Mammary epithelial cell (primary cell): ENCODE data around the gene TBC1D22A.

ENCODE experiments used
- EZH2 ChIP-seq: IDR thresholded peaks from 2 replicates; pipeline ENCODE4 v1.6.1; 2012; ENCODE audit warnings: low read length, inconsistent platforms, borderline replicate concordance
- TF ChIP-seq, protein P1 (sequence below), 2 donors: IDR thresholded peaks in 1 of 2; conservative IDR thresholded peaks in 1 of 2; 2 replicates each; pipeline ENCODE4 v1.5.1; 2011 to 2012; ENCODE audit warnings: inconsistent platforms in 2 of 2, low read length in 2 of 2, mild to moderate bottlenecking in 2 of 2, control low read depth in 1 of 2, low read depth in 1 of 2; ENCODE audit not compliant: insufficient read depth in 1 of 2; ENCODE audit errors: extremely low read depth in 1 of 2

DNA sequence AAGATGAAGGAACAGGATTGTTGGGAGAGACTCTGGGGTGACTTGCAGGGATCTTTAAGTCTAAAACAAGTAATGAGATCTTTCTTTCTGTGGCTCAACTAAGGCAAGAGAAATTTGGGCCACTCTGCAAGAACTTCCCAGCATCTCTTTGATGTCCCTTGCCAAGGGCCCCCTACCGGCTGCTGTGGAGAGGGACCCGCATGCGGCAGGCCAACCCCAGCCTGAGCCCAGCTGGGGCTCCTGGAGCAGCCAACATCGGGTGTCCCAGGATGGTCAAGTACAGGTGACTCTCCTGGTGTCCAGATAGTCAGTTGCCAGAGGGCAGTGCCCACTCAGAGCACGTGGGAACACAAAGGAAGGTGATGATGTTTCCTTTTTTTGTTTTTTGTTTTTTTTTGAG is 363.2 kb downstream of the TBC1D22A start:
- TF ChIP-seq, protein P1, sequence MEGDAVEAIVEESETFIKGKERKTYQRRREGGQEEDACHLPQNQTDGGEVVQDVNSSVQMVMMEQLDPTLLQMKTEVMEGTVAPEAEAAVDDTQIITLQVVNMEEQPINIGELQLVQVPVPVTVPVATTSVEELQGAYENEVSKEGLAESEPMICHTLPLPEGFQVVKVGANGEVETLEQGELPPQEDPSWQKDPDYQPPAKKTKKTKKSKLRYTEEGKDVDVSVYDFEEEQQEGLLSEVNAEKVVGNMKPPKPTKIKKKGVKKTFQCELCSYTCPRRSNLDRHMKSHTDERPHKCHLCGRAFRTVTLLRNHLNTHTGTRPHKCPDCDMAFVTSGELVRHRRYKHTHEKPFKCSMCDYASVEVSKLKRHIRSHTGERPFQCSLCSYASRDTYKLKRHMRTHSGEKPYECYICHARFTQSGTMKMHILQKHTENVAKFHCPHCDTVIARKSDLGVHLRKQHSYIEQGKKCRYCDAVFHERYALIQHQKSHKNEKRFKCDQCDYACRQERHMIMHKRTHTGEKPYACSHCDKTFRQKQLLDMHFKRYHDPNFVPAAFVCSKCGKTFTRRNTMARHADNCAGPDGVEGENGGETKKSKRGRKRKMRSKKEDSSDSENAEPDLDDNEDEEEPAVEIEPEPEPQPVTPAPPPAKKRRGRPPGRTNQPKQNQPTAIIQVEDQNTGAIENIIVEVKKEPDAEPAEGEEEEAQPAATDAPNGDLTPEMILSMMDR (conservative IDR thresholded peaks at IDR 0.05 in 1 of 2, IDR thresholded peaks at IDR 0.05 in 1 of 2; ENCODE audit: extremely low read depth in 1 of 2, insufficient read depth in 1 of 2, low read depth in 1 of 2, low read length in 2 of 2) = no peak
- no peak for TF ChIP-seq EZH2
